HFF-Myc (cell line): ENCODE measurements around the gene ME3.
"Not testable (repeated sequence)": the region's sequence is repeated elsewhere in the genome, so short reads cannot be mapped to it uniquely, and the experiment has no call there.

Source experiments
- DNase-seq: peaks from one replicate; pipeline ENCODE4 v3.0.0-alpha.2; 2011; ENCODE audit warnings: low read depth; ENCODE audit errors: extremely low read depth
- H3K4me3 ChIP-seq: replicated peaks from 2 replicates; pipeline ENCODE4 v1.5.1; 2011; ENCODE audit warnings: low read depth, mild to moderate bottlenecking, control low read depth, low read length
- CTCF ChIP-seq: IDR thresholded peaks from 2 replicates; pipeline ENCODE4 v1.5.1; 2012; ENCODE audit warnings: mild to moderate bottlenecking, low read depth, low read length, control low read depth; ENCODE audit errors: missing control alignments

Gene ME3

GRCh38 chr11:86427441-86427840 lies 245.0 kb downstream of the ME3 start:
- no peak overlapping the region for H3K4me3 ChIP-seq
- DNase-seq = no peak
- TF ChIP-seq CTCF = no peak

- H3K4me3 ChIP-seq, DNase-seq: not testable (repeated sequence)
Measured at GRCh38 chr11:86423488-86423887, 248.9 kb downstream of the ME3 start.

GRCh38 chr11:86422371-86422770 lies 250.0 kb downstream of the ME3 start:
- no peak overlapping the region for H3K4me3 ChIP-seq
- no peak for TF ChIP-seq CTCF
- no peak for DNase-seq

- no peak overlapping the region for H3K4me3 ChIP-seq
- no peak for DNase-seq
- TF ChIP-seq CTCF = no peak
Measured at GRCh38 chr11:86421946-86422345, 250.5 kb downstream of the ME3 start.

- DNase-seq = no peak
- TF ChIP-seq CTCF = peak; percentile 24
- H3K4me3 ChIP-seq = no peak overlapping the region
Measured at GRCh38 chr11:86418917-86419316, 253.5 kb downstream of the ME3 start.

- TF ChIP-seq CTCF = no peak
- no peak overlapping the region for H3K4me3 ChIP-seq
- DNase-seq = no peak
Measured at GRCh38 chr11:86418513-86418912, 253.9 kb downstream of the ME3 start.

GRCh38 chr11:86418106-86418505 lies 254.3 kb downstream of the ME3 start:
- no peak for TF ChIP-seq CTCF
- no peak overlapping the region for H3K4me3 ChIP-seq

GRCh38 chr11:86416951-86417350 lies 255.5 kb downstream of the ME3 start:
- not testable (repeated sequence) for DNase-seq, H3K4me3 ChIP-seq

More at GRCh38 chr11:86418106-86418505, 254.3 kb downstream of the ME3 start:
- DNase-seq = no peak
